Measurements from ENCODE around the gene GABARAP. TPM values are rescaled to one million over a fixed set of nuclear protein-coding genes. Genes with fewer than 3 reads are reported as not detected.

GABARAP gene
- total and polyA plus RNA-seq, 2 experiments from 2014 or later = 327 to 1,031 TPM

DNA sequence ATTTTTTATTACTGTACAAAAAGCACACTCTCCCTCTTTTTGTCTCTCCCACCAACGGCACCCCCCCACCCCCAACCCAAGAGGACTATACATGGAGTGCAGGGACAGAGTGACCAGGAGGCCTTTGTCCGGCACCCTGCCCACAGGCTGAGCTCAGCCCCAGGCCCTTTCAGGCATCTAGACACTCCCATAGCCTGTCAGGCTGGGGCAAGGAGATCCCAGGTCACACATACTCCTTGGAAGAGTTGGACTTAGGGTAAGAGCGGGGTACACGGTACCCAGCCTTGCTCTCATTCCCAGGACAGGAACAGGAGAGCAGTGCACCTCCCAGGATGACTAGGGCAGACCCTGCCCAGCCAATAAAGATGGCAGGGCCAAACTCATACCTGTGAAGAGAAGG lies 17.9 kb upstream of the GABARAP start:
- DNase-seq (ENCODE audit: low spot score) = peak; percentile 21
- Histone ChIP-seq H2AFZ (no peak overlapping the region), H3K36me3 (replicated peaks; ENCODE audit: insufficient read depth, low read depth) (no peaks in the 10 kb centered on the region), H3K27ac (peak overlapping the region; percentile 94), H3K79me2 (peaks cover 55% of the 10 kb centered on the region), H3K9me3 (ENCODE audit: low read depth) (no peaks in the 10 kb centered on the region), H3K9me2 (replicated peaks; ENCODE audit: insufficient read depth) (no peaks in the 10 kb centered on the region), H4K20me1 (ENCODE audit: insufficient read depth, poor library complexity, severe bottlenecking) (no peaks in the 10 kb centered on the region), H3K4me1 (ENCODE audit: insufficient read depth) (peaks cover 34% of the 10 kb centered on the region), H3K4me3 (peak overlapping the region; percentile 87), H3K4me2 (peak overlapping the region; percentile 78), H3K27me3 (peaks cover 5% of the 10 kb centered on the region)
- TF ChIP-seq, protein P1, sequence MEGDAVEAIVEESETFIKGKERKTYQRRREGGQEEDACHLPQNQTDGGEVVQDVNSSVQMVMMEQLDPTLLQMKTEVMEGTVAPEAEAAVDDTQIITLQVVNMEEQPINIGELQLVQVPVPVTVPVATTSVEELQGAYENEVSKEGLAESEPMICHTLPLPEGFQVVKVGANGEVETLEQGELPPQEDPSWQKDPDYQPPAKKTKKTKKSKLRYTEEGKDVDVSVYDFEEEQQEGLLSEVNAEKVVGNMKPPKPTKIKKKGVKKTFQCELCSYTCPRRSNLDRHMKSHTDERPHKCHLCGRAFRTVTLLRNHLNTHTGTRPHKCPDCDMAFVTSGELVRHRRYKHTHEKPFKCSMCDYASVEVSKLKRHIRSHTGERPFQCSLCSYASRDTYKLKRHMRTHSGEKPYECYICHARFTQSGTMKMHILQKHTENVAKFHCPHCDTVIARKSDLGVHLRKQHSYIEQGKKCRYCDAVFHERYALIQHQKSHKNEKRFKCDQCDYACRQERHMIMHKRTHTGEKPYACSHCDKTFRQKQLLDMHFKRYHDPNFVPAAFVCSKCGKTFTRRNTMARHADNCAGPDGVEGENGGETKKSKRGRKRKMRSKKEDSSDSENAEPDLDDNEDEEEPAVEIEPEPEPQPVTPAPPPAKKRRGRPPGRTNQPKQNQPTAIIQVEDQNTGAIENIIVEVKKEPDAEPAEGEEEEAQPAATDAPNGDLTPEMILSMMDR (IDR thresholded peaks at IDR 0.05; ENCODE audit: poor library complexity) = no peak
- 93% methylated on average over 4 of the region's 4 CpGs for WGBS (ENCODE audit: low lambda C conversion rate, missing lambda C conversion rate)

DNA sequence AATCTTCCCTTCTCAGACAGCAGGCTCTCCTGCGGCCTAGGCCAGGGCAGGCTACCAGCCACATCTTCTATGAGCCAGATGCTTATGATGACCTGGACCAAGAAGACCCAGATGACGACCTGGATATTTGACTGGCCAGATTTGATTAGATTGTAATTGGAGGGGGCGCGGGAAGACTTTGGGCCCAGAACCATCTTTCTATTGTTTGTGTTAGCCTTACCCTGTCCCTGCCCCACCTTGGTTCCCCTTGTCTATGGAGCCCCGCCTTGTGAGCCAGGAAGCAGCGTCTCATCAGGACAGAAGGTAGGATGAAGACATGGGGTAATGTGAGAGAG lies 17.3 kb upstream of the GABARAP start:
- Histone ChIP-seq H3K27ac (peak overlapping the region; percentile 94), H3K4me3 (no peak overlapping the region), H3K4me2 (peak overlapping the region; percentile 78)

DNA sequence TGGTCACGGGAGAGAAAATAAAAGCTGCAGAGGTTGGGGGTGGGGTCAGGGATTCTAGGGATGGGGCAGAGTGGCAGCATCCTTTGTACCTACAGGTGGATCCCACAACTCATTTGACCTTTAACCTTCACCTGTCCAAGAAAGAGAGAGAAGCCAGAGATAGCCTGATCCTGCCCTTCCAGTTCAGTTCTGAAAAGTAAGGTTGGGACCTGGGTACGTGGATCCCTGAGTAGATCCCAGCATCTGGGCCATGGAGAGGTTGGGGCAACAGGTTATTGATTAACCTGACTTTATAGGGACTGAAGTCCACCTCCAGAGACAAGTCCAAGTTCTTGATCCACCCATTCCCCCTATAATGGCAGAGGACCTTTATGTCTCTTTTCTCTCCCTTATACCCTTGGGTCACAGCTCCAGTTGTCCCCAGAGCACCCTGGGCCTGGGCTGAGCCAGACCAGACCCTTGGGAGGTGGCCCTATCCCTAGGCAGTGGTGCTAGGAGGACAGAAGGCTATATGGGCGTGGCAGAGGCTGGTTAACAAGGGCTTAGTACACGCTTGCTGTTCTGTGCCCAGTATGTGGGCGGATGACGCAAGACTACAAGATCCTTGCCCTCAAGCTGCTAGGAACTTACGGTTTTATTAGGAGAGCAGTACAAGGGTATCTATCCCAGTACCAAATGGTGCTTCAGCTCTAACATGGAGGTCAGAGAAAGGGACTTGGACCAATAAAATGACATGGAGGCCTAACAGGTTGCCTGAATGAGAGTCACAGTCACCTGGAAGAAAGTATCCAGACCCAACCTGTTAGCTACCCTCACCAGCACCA lies 16.7 kb upstream of the GABARAP start:
- Histone ChIP-seq H3K4me1 (ENCODE audit: insufficient read depth) (peaks cover 30% of the 10 kb centered on the region), H3K27me3 (peaks cover 5% of the 10 kb centered on the region), H3K79me2 (peaks cover 67% of the 10 kb centered on the region), H3K4me3 (no peak overlapping the region), H4K20me1 (ENCODE audit: insufficient read depth, poor library complexity, severe bottlenecking) (no peaks in the 10 kb centered on the region), H2AFZ (no peak overlapping the region), H3K36me3 (replicated peaks; ENCODE audit: insufficient read depth, low read depth) (no peaks in the 10 kb centered on the region), H3K9me3 (ENCODE audit: low read depth) (no peaks in the 10 kb centered on the region), H3K4me2 (peak overlapping the region; percentile 78), H3K9me2 (replicated peaks; ENCODE audit: insufficient read depth) (no peaks in the 10 kb centered on the region), H3K27ac (peak overlapping the region; percentile 94)
- 70% methylated on average over 7 of the region's 7 CpGs for WGBS (ENCODE audit: low lambda C conversion rate, missing lambda C conversion rate)
- TF ChIP-seq, protein P1 (IDR thresholded peaks at IDR 0.05; ENCODE audit: poor library complexity) = no peak
- TF ChIP-seq EZH2phosphoT487 (IDR thresholded peaks at IDR 0.05; ENCODE audit: low read depth, severe bottlenecking, unreplicated experiment) = no peak
- no peak for TF ChIP-seq EZH2 (IDR thresholded peaks at IDR 0.05; ENCODE audit: borderline replicate concordance)
- peak; percentile 81 for DNase-seq (ENCODE audit: low spot score)

More for the DNA sequence above, 17.3 kb upstream of the GABARAP start:
- TF ChIP-seq EZH2phosphoT487 (IDR thresholded peaks at IDR 0.05; ENCODE audit: low read depth, severe bottlenecking, unreplicated experiment) = no peak
- Histone ChIP-seq H3K79me2 (peaks cover 62% of the 10 kb centered on the region), H3K36me3 (replicated peaks; ENCODE audit: insufficient read depth, low read depth) (no peaks in the 10 kb centered on the region), H3K9me2 (replicated peaks; ENCODE audit: insufficient read depth) (no peaks in the 10 kb centered on the region), H3K4me1 (ENCODE audit: insufficient read depth) (peaks cover 34% of the 10 kb centered on the region), H4K20me1 (ENCODE audit: insufficient read depth, poor library complexity, severe bottlenecking) (no peaks in the 10 kb centered on the region), H3K9me3 (ENCODE audit: low read depth) (no peaks in the 10 kb centered on the region), H3K27me3 (peaks cover 5% of the 10 kb centered on the region), H2AFZ (no peak overlapping the region)
- 98% methylated on average over 6 of the region's 6 CpGs for WGBS (ENCODE audit: low lambda C conversion rate, missing lambda C conversion rate)
- DNase-seq (ENCODE audit: low spot score) = no peak

DNA sequence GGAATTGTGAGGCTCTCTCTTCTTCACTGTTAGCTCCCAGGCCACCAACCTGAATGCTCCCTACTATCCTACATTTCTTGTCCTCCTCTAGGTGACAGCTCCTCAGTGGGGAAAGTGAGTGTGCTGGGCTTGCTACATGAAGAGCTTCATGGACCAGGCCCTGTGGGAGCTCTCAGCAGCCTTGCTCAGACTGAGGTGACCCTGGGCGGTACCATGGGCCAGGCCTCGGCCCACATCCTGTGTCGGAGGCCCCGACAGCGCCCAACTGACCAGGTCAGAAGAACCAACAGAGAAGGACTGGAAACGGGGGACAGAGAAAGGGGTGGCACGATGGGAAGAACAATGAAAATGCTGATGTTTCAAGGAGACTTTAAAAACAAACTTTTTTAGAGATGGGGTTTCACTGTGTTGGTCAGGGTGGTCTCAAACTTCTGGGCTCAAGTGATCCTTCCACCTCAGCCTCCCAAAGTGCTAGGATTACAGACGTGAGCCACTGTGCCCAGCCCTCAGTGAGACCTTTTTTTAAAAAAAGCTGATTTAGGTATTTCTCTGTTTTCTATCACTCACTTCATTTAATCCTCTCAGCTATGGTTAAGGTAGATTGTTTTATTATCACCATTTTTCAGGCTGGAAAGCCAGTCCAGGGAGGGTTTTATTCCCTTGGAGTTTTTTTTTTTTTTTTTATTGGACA lies 14.7 kb upstream of the GABARAP start:
- Histone ChIP-seq H2AFZ (no peak overlapping the region), H4K20me1 (ENCODE audit: insufficient read depth, poor library complexity, severe bottlenecking) (no peaks in the 10 kb centered on the region), H3K9me3 (ENCODE audit: low read depth) (no peaks in the 10 kb centered on the region), H3K4me2 (no peak overlapping the region), H3K36me3 (replicated peaks; ENCODE audit: insufficient read depth, low read depth) (no peaks in the 10 kb centered on the region), H3K27ac (peak overlapping the region; percentile 94), H3K79me2 (peaks cover 74% of the 10 kb centered on the region), H3K4me3 (no peak overlapping the region), H3K9me2 (replicated peaks; ENCODE audit: insufficient read depth) (no peaks in the 10 kb centered on the region), H3K27me3 (peaks cover 3% of the 10 kb centered on the region), H3K4me1 (ENCODE audit: insufficient read depth) (peaks cover 29% of the 10 kb centered on the region)
- no peak for DNase-seq (ENCODE audit: low spot score)
- TF ChIP-seq EZH2phosphoT487 (IDR thresholded peaks at IDR 0.05; ENCODE audit: low read depth, severe bottlenecking, unreplicated experiment) (no peak), EZH2 (IDR thresholded peaks at IDR 0.05; ENCODE audit: borderline replicate concordance) (no peak)
- TF ChIP-seq, protein P1 (IDR thresholded peaks at IDR 0.05; ENCODE audit: poor library complexity) = no peak
- 97% methylated on average over 8 of the region's 8 CpGs for WGBS (ENCODE audit: low lambda C conversion rate, missing lambda C conversion rate)

Measured in hepatocyte (in vitro differentiated cells).